Glutamatergic neuron (in vitro differentiated cells): ENCODE measurements around the gene LAMTOR4. TPM values are rescaled to one million over a fixed set of nuclear protein-coding genes. Genes with fewer than 3 reads are reported as not detected.
A peak's percentile ranks its signal among the peaks of the same experiment; 100 is the strongest.

ENCODE experiments used
- DNase-seq: peaks from one replicate; pipeline ENCODE4 v3.0.0; 2022
- H3K27ac Mint-ChIP-seq: one replicate; pipeline ENCODE4 v1.8.0; 2020; ENCODE audit warnings: mild to moderate bottlenecking, mixed read lengths, inconsistent platforms; ENCODE audit not compliant: unreplicated experiment
- H3K27me3 Mint-ChIP-seq: one replicate; pipeline ENCODE4 v1.8.0; 2020; ENCODE audit warnings: mild to moderate bottlenecking, moderate library complexity, mixed read lengths, inconsistent platforms; ENCODE audit not compliant: unreplicated experiment
- H3K36me3 Mint-ChIP-seq: one replicate; pipeline ENCODE4 v1.8.0; 2020; ENCODE audit warnings: mild to moderate bottlenecking, mixed read lengths, inconsistent platforms; ENCODE audit not compliant: unreplicated experiment
- H3K4me1 Mint-ChIP-seq: one replicate; pipeline ENCODE4 v1.8.0; 2020; ENCODE audit warnings: mild to moderate bottlenecking, low read depth, mixed read lengths, inconsistent platforms; ENCODE audit not compliant: unreplicated experiment
- H3K4me3 Mint-ChIP-seq: one replicate; pipeline ENCODE4 v1.8.0; 2020; ENCODE audit warnings: mild to moderate bottlenecking, mixed read lengths, inconsistent platforms; ENCODE audit not compliant: unreplicated experiment
- H3K9me3 Mint-ChIP-seq: one replicate; pipeline ENCODE4 v1.8.0; 2020; ENCODE audit warnings: mild to moderate bottlenecking, moderate library complexity, mixed read lengths, inconsistent platforms; ENCODE audit not compliant: unreplicated experiment
- CTCF ChIP-seq: fragments of 200-600 bp; sonication (generic); IDR thresholded peaks from one replicate; pipeline ENCODE4 v1.5.0; 2021; ENCODE audit not compliant: partially characterized antibody, unreplicated experiment
- total RNA-seq: library from RNA; stranded (reverse); fragmentation: NEBNext Ultra II Directional; extraction: Animal tissue kit (Norgen Biotek cat#: 25700); gene quantifications from one replicate; pipeline ENCODE4 v1.2.1, GENCODE V29; 2021; ENCODE audit not compliant: unreplicated experiment

LAMTOR4 gene
- total RNA-seq, 1 donor from 2014 or later = 66.9 TPM

- Mint-ChIP-seq H3K27me3 (peaks cover 4% of the 10 kb centered on the region), H3K36me3 (peaks cover 5% of the 10 kb centered on the region), H3K9me3 (peaks cover 4% of the 10 kb centered on the region), H3K27ac (no peak overlapping the region), H3K4me3 (no peak overlapping the region), H3K4me1 (peaks cover 6% of the 10 kb centered on the region)
- no peak for TF ChIP-seq CTCF
- DNase-seq = no peak
Measured at GRCh38 chr7:100154651-100155491, 6.2 kb downstream of the LAMTOR4 start.

- peaks cover 6% of the 10 kb centered on the region for H3K4me1 Mint-ChIP-seq
- no peak overlapping the region for H3K4me3 Mint-ChIP-seq
- H3K36me3 Mint-ChIP-seq = no peaks in the 10 kb centered on the region
- no peak overlapping the region for H3K27ac Mint-ChIP-seq
- DNase-seq = no peak
- peaks cover 4% of the 10 kb centered on the region for H3K9me3 Mint-ChIP-seq
- peaks cover 4% of the 10 kb centered on the region for H3K27me3 Mint-ChIP-seq
- no peak for TF ChIP-seq CTCF
Measured at GRCh38 chr7:100155553-100156317, 7.0 kb downstream of the LAMTOR4 start.

GRCh38 chr7:100156331-100157068 is 7.8 kb downstream of the LAMTOR4 start:
- peaks cover 4% of the 10 kb centered on the region for H3K27me3 Mint-ChIP-seq
- no peaks in the 10 kb centered on the region for H3K36me3 Mint-ChIP-seq
- peaks cover 6% of the 10 kb centered on the region for H3K4me1 Mint-ChIP-seq
- no peak for DNase-seq
- H3K4me3 Mint-ChIP-seq = peak overlapping the region; percentile 83
- peaks cover 4% of the 10 kb centered on the region for H3K9me3 Mint-ChIP-seq
- H3K27ac Mint-ChIP-seq = peak overlapping the region; percentile 64
- TF ChIP-seq CTCF = no peak

GRCh38 chr7:100157069-100157333 is 8.3 kb downstream of the LAMTOR4 start:
- no peaks in the 10 kb centered on the region for H3K36me3 Mint-ChIP-seq
- peak overlapping the region; percentile 83 for H3K4me3 Mint-ChIP-seq
- no peak for DNase-seq
- H3K27me3 Mint-ChIP-seq = peaks cover 6% of the 10 kb centered on the region
- TF ChIP-seq CTCF = no peak
- H3K27ac Mint-ChIP-seq = no peak overlapping the region
- peaks cover 4% of the 10 kb centered on the region for H3K9me3 Mint-ChIP-seq
- H3K4me1 Mint-ChIP-seq = peaks cover 6% of the 10 kb centered on the region
